H1 (cell line): Measurements from ENCODE around the gene DDX47. TPM values are rescaled to one million over a fixed set of nuclear protein-coding genes. Genes with fewer than 3 reads are reported as not detected.

Source experiments
- BRCA1 ChIP-seq: IDR thresholded peaks from 2 replicates; pipeline ENCODE4 v1.6.1; 2012; ENCODE audit warnings: low read depth, low read length, improper control_type of control experiment
- CEBPB ChIP-seq: IDR thresholded peaks from 2 replicates; pipeline ENCODE4 v1.6.1; 2012; ENCODE audit warnings: low read depth, low read length
- CTBP2 ChIP-seq: IDR thresholded peaks from 2 replicates; pipeline ENCODE4 v1.7.0; 2011; ENCODE audit warnings: borderline replicate concordance, mild to moderate bottlenecking, moderate library complexity, mixed read lengths, low read length; ENCODE audit not compliant: insufficient read depth, insufficient read length
- HDAC6 ChIP-seq: IDR thresholded peaks from one replicate; pipeline ENCODE4 v1.7.1; 2012; ENCODE audit warnings: low read depth, mild to moderate bottlenecking, inconsistent platforms, low read length, moderate library complexity
- JUN ChIP-seq: IDR thresholded peaks from 2 replicates; pipeline ENCODE4 v1.6.1; 2011; ENCODE audit warnings: low read depth, mild to moderate bottlenecking, improper control_type of control experiment, low read length
- JUND ChIP-seq: IDR thresholded peaks from 2 replicates; pipeline ENCODE4 v1.6.1; 2011; ENCODE audit warnings: mild to moderate bottlenecking, improper control_type of control experiment, low read length
- KDM5A ChIP-seq: fragments of 200-600 bp; IDR thresholded peaks from 2 replicates; pipeline ENCODE4 v1.7.1; 2012; ENCODE audit warnings: mild to moderate bottlenecking, low read length, inconsistent platforms, mixed read lengths
- MAFK ChIP-seq: IDR thresholded peaks from 2 replicates; pipeline ENCODE4 v1.6.1; 2012; ENCODE audit warnings: low read depth, mild to moderate bottlenecking, improper control_type of control experiment, low read length
- NRF1 ChIP-seq: IDR thresholded peaks from 2 replicates; pipeline ENCODE4 v1.6.1; 2011; ENCODE audit warnings: mild to moderate bottlenecking, low read depth, low read length, improper control_type of control experiment
- POLR2A ChIP-seq, 2 experiments: IDR thresholded peaks; 1 replicate in 1 of 2; 2 replicates in 1 of 2; pipeline ENCODE4 v1.6.1; 2011; ENCODE audit warnings: low read depth in 2 of 2, low read length in 2 of 2, mild to moderate bottlenecking in 2 of 2; ENCODE audit errors: control extremely low read depth in 1 of 2
- RAD21 ChIP-seq, 2 experiments: IDR thresholded peaks in 1 of 2; conservative IDR thresholded peaks in 1 of 2; 2 replicates each; pipeline ENCODE4 v1.6.1; 2011; ENCODE audit warnings: low read depth in 2 of 2, low read length in 2 of 2, improper control_type of control experiment in 1 of 2, inconsistent platforms in 1 of 2, mild to moderate bottlenecking in 1 of 2, moderate library complexity in 1 of 2
- SAP30 ChIP-seq: fragments of 300-600 bp; sonication (generic); IDR thresholded peaks from 2 replicates; pipeline ENCODE4 v1.7.1; 2012; ENCODE audit warnings: low read length, moderate library complexity, mild to moderate bottlenecking, inconsistent platforms; ENCODE audit not compliant: insufficient read depth, insufficient replicate concordance
- SIRT6 ChIP-seq: IDR thresholded peaks from one replicate; pipeline ENCODE4 v1.7.1; 2012; ENCODE audit warnings: low read length, inconsistent platforms
- SIX5 ChIP-seq: IDR thresholded peaks from 2 replicates; pipeline ENCODE4 v1.6.1; 2011; ENCODE audit warnings: mild to moderate bottlenecking, low read depth, low read length
- SP2 ChIP-seq: IDR thresholded peaks from 2 replicates; pipeline ENCODE4 v1.6.1; 2012; ENCODE audit warnings: mild to moderate bottlenecking, low read length, inconsistent platforms
- SUZ12 ChIP-seq: fragments of 200-600 bp; sonication (generic); IDR thresholded peaks from 2 replicates; pipeline ENCODE4 v1.6.1; 2012; ENCODE audit warnings: mild to moderate bottlenecking, inconsistent platforms, low read length, moderate library complexity, mixed read lengths
- TAF7 ChIP-seq: optimal IDR thresholded peaks from 2 replicates; pipeline ENCODE3; 2011; ENCODE audit warnings: low read depth, mild to moderate bottlenecking, inconsistent platforms, low read length, moderate library complexity, borderline replicate concordance
- polyA plus RNA-seq, 7 experiments: library from polyadenylated mRNA; depleted of rRNA in 3 of 7; stranded (reverse) in 5 of 7; unstranded in 2 of 7; fragments of >200 nt in 5 of 7; fragments of 200-250 nt in 2 of 7; gene quantifications; 1 replicate in 5 of 7; 2 replicates in 1 of 7; 4 replicates in 1 of 7; pipeline versions ENCODE4 v1.2.1 to v1.2.3, GENCODE V29; 2011 to 2013; ENCODE audit warnings: missing spikeins in 2 of 7, mixed read lengths in 2 of 7
- total RNA-seq: library from RNA; stranded (reverse); fragmentation: NEBNext Ultra II Directional; extraction: Animal tissue kit (Norgen Biotek cat#: 25700); gene quantifications from 2 replicates; pipeline ENCODE4 v1.2.1, GENCODE V29; 2021
- TF ChIP-seq, protein P1 (sequence below): IDR thresholded peaks from 2 replicates; pipeline ENCODE4 v1.6.1; 2011; ENCODE audit warnings: low read length, improper control_type of control experiment
- TF ChIP-seq, protein P2 (sequence below): IDR thresholded peaks from 2 replicates; pipeline ENCODE4 v1.6.1; 2012; ENCODE audit warnings: inconsistent platforms
- TF ChIP-seq, protein P3 (sequence below): IDR thresholded peaks from 2 replicates; pipeline ENCODE4 v1.6.1; 2011; ENCODE audit warnings: low read depth, mild to moderate bottlenecking, low read length; ENCODE audit not compliant: insufficient read depth

The DDX47 gene
- total and polyA plus RNA-seq, 2 of the 8 experiments (the other 6 are each of a cell fraction or from before 2014, with no cell fraction given): 54.4 to 74.2 TPM

DNA sequence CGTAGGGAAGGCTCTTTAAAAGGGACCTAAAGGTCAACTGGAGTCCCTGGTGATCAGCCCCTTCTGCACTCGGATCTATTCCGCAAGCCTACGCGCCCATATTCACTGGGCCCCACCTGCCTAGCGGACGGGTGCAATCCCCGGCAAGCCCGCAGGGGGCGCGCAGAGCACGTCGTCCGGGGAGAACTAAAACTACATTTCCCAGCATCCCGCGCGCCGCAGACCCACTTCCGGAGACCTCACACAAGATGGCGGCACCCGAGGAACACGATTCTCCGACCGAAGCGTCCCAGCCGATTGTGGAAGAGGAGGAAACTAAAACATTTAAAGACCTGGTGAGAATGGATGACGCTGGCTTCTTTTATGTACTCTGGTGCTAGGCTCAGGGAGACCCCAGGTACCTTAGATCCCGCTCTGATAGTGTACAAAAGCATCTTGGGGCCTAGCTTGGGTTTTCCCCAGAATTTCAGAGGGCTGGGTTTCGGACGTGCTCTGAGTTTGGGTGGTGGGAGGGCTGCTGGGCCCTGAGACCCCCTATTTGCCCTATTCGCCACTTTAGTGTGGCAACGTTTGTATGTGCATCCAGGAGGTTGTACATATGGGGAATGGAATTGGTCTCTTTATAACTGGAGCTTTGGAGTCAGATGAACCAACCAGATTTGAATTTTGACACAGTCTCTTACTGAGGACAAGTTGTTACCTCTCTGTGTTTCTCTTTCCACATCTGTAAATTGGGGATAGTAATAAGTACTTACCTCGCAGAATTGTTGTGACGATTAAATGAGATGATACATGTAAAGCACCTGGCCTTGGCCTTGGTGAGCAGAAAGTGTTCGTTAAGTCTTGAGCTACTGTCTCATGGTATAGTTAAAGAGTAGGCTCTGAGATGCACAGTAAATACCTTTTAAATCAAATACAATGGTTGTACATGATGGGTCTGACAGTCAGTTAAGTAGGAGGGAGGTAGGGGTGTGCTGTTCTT lies at the start of gene DDX47 (continued):
- TF ChIP-seq, protein P1, sequence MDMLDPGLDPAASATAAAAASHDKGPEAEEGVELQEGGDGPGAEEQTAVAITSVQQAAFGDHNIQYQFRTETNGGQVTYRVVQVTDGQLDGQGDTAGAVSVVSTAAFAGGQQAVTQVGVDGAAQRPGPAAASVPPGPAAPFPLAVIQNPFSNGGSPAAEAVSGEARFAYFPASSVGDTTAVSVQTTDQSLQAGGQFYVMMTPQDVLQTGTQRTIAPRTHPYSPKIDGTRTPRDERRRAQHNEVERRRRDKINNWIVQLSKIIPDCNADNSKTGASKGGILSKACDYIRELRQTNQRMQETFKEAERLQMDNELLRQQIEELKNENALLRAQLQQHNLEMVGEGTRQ: no peak
- peak; percentile 89 for TF ChIP-seq SIX5
- TF ChIP-seq SUZ12: no peak
- no peak for TF ChIP-seq SAP30
- no peak for TF ChIP-seq SP2
- TF ChIP-seq, protein P2, sequence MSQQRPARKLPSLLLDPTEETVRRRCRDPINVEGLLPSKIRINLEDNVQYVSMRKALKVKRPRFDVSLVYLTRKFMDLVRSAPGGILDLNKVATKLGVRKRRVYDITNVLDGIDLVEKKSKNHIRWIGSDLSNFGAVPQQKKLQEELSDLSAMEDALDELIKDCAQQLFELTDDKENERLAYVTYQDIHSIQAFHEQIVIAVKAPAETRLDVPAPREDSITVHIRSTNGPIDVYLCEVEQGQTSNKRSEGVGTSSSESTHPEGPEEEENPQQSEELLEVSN: no peak
- TF ChIP-seq JUND: no peak
- no peak for TF ChIP-seq JUN
- TF ChIP-seq MAFK: no peak
- TF ChIP-seq CEBPB: peak; percentile 50; the same call in 1 of the 2 replicates
- TF ChIP-seq, protein P3, sequence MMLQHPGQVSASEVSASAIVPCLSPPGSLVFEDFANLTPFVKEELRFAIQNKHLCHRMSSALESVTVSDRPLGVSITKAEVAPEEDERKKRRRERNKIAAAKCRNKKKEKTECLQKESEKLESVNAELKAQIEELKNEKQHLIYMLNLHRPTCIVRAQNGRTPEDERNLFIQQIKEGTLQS: 0 out of 2 replicates have a peak, but pooled peaks have one; percentile 1
- peak; percentile 65 to 85 for TF ChIP-seq POLR2A (IDR thresholded peaks at IDR 0.05; ENCODE audit: control extremely low read depth in 1 of 2, low read depth in 2 of 2, low read length in 2 of 2)
- TF ChIP-seq HDAC6: no peak
- no peak for TF ChIP-seq NRF1
- TF ChIP-seq TAF7: peak; percentile 83
- TF ChIP-seq CTBP2: no peak
- TF ChIP-seq BRCA1: no peak
- no peak for TF ChIP-seq SIRT6
- peak; percentile 80 for TF ChIP-seq KDM5A
- peak; percentile 15 to 32; a peak in 1 of 4 replicates for TF ChIP-seq RAD21 (IDR thresholded peaks at IDR 0.05 in 1 of 2, conservative IDR thresholded peaks at IDR 0.05 in 1 of 2; ENCODE audit: low read depth in 2 of 2, low read length in 2 of 2)
